Hepatocyte (in vitro differentiated cells): ENCODE data around the gene NUP160. TPM values are rescaled to one million over a fixed set of nuclear protein-coding genes. Genes with fewer than 3 reads are reported as not detected.
A peak's percentile ranks its signal among the peaks of the same experiment; 100 is the strongest.
"Not testable (repeated sequence)": the region's sequence is repeated elsewhere in the genome, so short reads cannot be mapped to it uniquely, and the experiment has no call there.

Experiments
- DNase-seq: peaks from one replicate; pipeline ENCODE4 v3.0.0-alpha.2; 2016; ENCODE audit warnings: low spot score
- H2AFZ ChIP-seq: fragments of 200-600 bp; sonication (generic); 2 replicates; pipeline ENCODE4 v1.6.0; 2016; ENCODE audit warnings: antibody characterized with exemption, mild to moderate bottlenecking
- H3K27ac ChIP-seq: fragments of 200-600 bp; sonication (generic); 2 replicates; pipeline ENCODE4 v1.5.1; 2016; ENCODE audit warnings: mild to moderate bottlenecking
- H3K27me3 ChIP-seq: fragments of 200-600 bp; sonication (generic); 2 replicates; pipeline ENCODE4 v1.6.1; 2016
- H3K36me3 ChIP-seq: fragments of 200-600 bp; sonication (generic); replicated peaks from 2 replicates; pipeline ENCODE4 v1.5.1; 2016; ENCODE audit warnings: low read depth; ENCODE audit not compliant: insufficient read depth
- H3K4me1 ChIP-seq: fragments of 200-600 bp; sonication (generic); 2 replicates; pipeline ENCODE4 v1.5.1; 2016; ENCODE audit warnings: mild to moderate bottlenecking, moderate library complexity; ENCODE audit not compliant: insufficient read depth
- H3K4me2 ChIP-seq: fragments of 200-600 bp; sonication (generic); 2 replicates; pipeline ENCODE4 v1.6.0; 2016
- H3K4me3 ChIP-seq: fragments of 200-600 bp; sonication (generic); 2 replicates; pipeline ENCODE4 v1.5.1; 2016; ENCODE audit warnings: mild to moderate bottlenecking
- H3K79me2 ChIP-seq: fragments of 200-600 bp; sonication (generic); 2 replicates; pipeline ENCODE4 v1.6.0; 2017; ENCODE audit warnings: mild to moderate bottlenecking
- H3K9me2 ChIP-seq: fragments of 200-600 bp; sonication (generic); replicated peaks from 2 replicates; pipeline ENCODE4 v1.6.0; 2017; ENCODE audit warnings: mild to moderate bottlenecking; ENCODE audit not compliant: insufficient read depth
- H3K9me3 ChIP-seq: fragments of 200-600 bp; sonication (generic); 2 replicates; pipeline ENCODE4 v1.5.1; 2016; ENCODE audit warnings: low read depth, mild to moderate bottlenecking
- H4K20me1 ChIP-seq: fragments of 200-600 bp; sonication (generic); 2 replicates; pipeline ENCODE4 v1.6.0; 2016; ENCODE audit warnings: mild to moderate bottlenecking; ENCODE audit not compliant: insufficient read depth, poor library complexity, severe bottlenecking
- CTCF ChIP-seq: fragments of 200-600 bp; sonication (generic); IDR thresholded peaks from 2 replicates; pipeline ENCODE4 v1.5.1; 2016; ENCODE audit warnings: antibody characterized with exemption, mild to moderate bottlenecking; ENCODE audit not compliant: poor library complexity
- EZH2 ChIP-seq: fragments of 200-600 bp; sonication (generic); IDR thresholded peaks from 2 replicates; pipeline ENCODE4 v1.6.1; 2016; ENCODE audit warnings: antibody characterized with exemption, mild to moderate bottlenecking, borderline replicate concordance
- EZH2phosphoT487 ChIP-seq: fragments of 200-600 bp; sonication (generic); IDR thresholded peaks from one replicate; pipeline ENCODE4 v1.6.1; 2018; ENCODE audit warnings: antibody characterized with exemption, mild to moderate bottlenecking, low read depth, moderate library complexity; ENCODE audit not compliant: unreplicated experiment, severe bottlenecking
- WGBS: methylation state at CpG from one replicate; pipeline ENCODE4 v1.1.6; 2016; ENCODE audit warnings: low lambda C conversion rate; ENCODE audit errors: missing lambda C conversion rate; 5-methylcytosine and 5-hydroxymethylcytosine counted together
- polyA plus RNA-seq: library from polyadenylated mRNA; unstranded; fragments of >200 nt; fragmentation: Nextera tagmentation; extraction: Ambion mirVana; gene quantifications from 2 replicates; pipeline ENCODE4 v1.2.1, GENCODE V29; 2016
- total RNA-seq: library from RNA; depleted of rRNA; stranded (reverse); fragments of >200 nt; gene quantifications from 2 replicates; pipeline ENCODE4 v1.2.3, GENCODE V29; 2014

The NUP160 gene
- total and polyA plus RNA-seq, 2 experiments from 2014 or later = 21.0 to 32.6 TPM

- DNase-seq = peak; percentile 61
- H3K9me2 ChIP-seq = no peaks in the 10 kb centered on the region
- H3K4me2 ChIP-seq = peak overlapping the region; percentile 87
- H3K36me3 ChIP-seq = no peaks in the 10 kb centered on the region
- no peaks in the 10 kb centered on the region for H3K27me3 ChIP-seq
- TF ChIP-seq CTCF (no peak), EZH2phosphoT487 (no peak), EZH2 (no peak)
- no peaks in the 10 kb centered on the region for H3K9me3 ChIP-seq
- H2AFZ ChIP-seq = peak overlapping the region; percentile 61
- H3K79me2 ChIP-seq = peaks cover 34% of the 10 kb centered on the region
- H3K27ac ChIP-seq = peak overlapping the region; percentile 99
- H3K4me1 ChIP-seq = peaks cover 9% of the 10 kb centered on the region
- peaks cover 26% of the 10 kb centered on the region for H4K20me1 ChIP-seq
- 15% methylated on average over 12 of the region's 12 CpGs for WGBS
- peak overlapping the region; percentile 43 for H3K4me3 ChIP-seq
Measured at GRCh38 chr11:47768101-47768612, 80.0 kb downstream of the NUP160 start.

- no peaks in the 10 kb centered on the region for H3K36me3 ChIP-seq
- H3K27ac ChIP-seq = peak overlapping the region; percentile 94
- no peaks in the 10 kb centered on the region for H3K9me2 ChIP-seq
- H3K4me3 ChIP-seq = peak overlapping the region; percentile 64
- peak overlapping the region; percentile 87 for H3K4me2 ChIP-seq
- H3K27me3 ChIP-seq = no peaks in the 10 kb centered on the region
- H3K4me1 ChIP-seq = peaks cover 9% of the 10 kb centered on the region
- H4K20me1 ChIP-seq = peaks cover 26% of the 10 kb centered on the region
- H3K79me2 ChIP-seq = peaks cover 49% of the 10 kb centered on the region
- TF ChIP-seq CTCF = no peak
- no peak for TF ChIP-seq EZH2phosphoT487
- TF ChIP-seq EZH2 = no peak
- H3K9me3 ChIP-seq = no peaks in the 10 kb centered on the region
- under 1% methylated on average over 44 of the region's 65 CpGs for WGBS
- peak; percentile 71 for DNase-seq
- H2AFZ ChIP-seq = peak overlapping the region; percentile 16
Measured at GRCh38 chr11:47766509-47767227, 81.5 kb downstream of the NUP160 start.

GRCh38 chr11:47765086-47765485 lies 83.1 kb downstream of the NUP160 start:
- no peaks in the 10 kb centered on the region for H3K9me2 ChIP-seq
- no peak overlapping the region for H3K27ac ChIP-seq
- H3K4me2 ChIP-seq = peak overlapping the region; percentile 87
- no peak overlapping the region for H3K4me3 ChIP-seq
- no peaks in the 10 kb centered on the region for H3K36me3 ChIP-seq
- TF ChIP-seq EZH2phosphoT487 (no peak), CTCF (no peak), EZH2 (no peak)
- H3K79me2 ChIP-seq = peaks cover 64% of the 10 kb centered on the region
- H3K9me3 ChIP-seq = no peaks in the 10 kb centered on the region
- H3K27me3 ChIP-seq = no peaks in the 10 kb centered on the region
- peaks cover 34% of the 10 kb centered on the region for H4K20me1 ChIP-seq
- no peak overlapping the region for H2AFZ ChIP-seq
- peaks cover 9% of the 10 kb centered on the region for H3K4me1 ChIP-seq
- WGBS = 68% methylated on average over 2 of the region's 2 CpGs
- DNase-seq = no peak

- H3K9me3 ChIP-seq, H3K4me1 ChIP-seq, H3K27me3 ChIP-seq, H3K27ac ChIP-seq, H3K4me3 ChIP-seq, H3K36me3 ChIP-seq, H3K4me2 ChIP-seq, H2AFZ ChIP-seq, DNase-seq, H3K9me2 ChIP-seq: not testable (repeated sequence)
- H3K79me2 ChIP-seq = peaks cover 85% of the 10 kb centered on the region
- H4K20me1 ChIP-seq = peaks cover 19% of the 10 kb centered on the region
- 96% methylated on average over 11 of the region's 11 CpGs for WGBS
Measured at GRCh38 chr11:47759291-47759690, 88.9 kb downstream of the NUP160 start.
